Stomach (tissue), 4 donors: ENCODE measurements around the gene GGT6.

Source experiments
- EP300 ChIP-seq: sonication (generic); formaldehyde crosslinking; IDR thresholded peaks from one replicate; pipeline ENCODE4 v1.6.1; 2017; ENCODE audit warnings: antibody characterized with exemption
- POLR2A ChIP-seq, 4 donors: fragments of 450-650 bp; IDR thresholded peaks; one replicate each; pipeline ENCODE4 v1.6.1; 2016; ENCODE audit warnings: antibody characterized with exemption in 4 of 4, control low read depth in 2 of 4, mild to moderate bottlenecking in 1 of 4, moderate library complexity in 1 of 4
- POLR2AphosphoS5 ChIP-seq, 3 donors: sonication (generic); formaldehyde crosslinking; IDR thresholded peaks; one replicate each; pipeline ENCODE4 v1.6.1; 2016; ENCODE audit warnings: antibody characterized with exemption in 3 of 3
- TF ChIP-seq, protein P1 (sequence below), 7 experiments: fragments of 450-650 bp in 4 of 7; fragments of 200-600 bp in 3 of 7; sonication (generic) in 3 of 7; IDR thresholded peaks; one replicate each; pipeline ENCODE4 v1.5.1; 2016 to 2019; ENCODE audit warnings: antibody characterized with exemption in 7 of 7, control low read depth in 2 of 7, mild to moderate bottlenecking in 1 of 7

DNA sequence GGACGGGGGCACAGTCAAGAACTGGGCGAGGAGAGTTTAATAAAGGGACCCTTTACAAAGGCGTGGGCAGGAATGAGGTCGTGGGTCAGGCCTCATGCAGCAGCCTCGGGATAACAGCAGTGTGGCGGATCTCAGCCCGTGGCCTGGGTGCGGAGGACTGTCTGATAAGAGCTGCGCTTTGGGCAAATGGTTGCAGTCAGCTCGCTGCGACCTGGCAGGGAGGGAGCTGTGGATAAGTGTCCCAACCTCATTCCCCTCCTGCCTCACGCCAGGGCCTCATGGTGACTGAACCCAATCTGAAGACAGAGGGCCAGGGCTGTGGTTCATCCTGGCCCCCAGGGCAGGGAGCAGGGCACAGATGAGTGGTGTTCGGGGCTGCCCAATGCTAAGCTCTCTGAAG lies 37.6 kb upstream of the GGT6 start:
- no peak for TF ChIP-seq POLR2AphosphoS5 (IDR thresholded peaks at IDR 0.05)
- TF ChIP-seq, protein P1, sequence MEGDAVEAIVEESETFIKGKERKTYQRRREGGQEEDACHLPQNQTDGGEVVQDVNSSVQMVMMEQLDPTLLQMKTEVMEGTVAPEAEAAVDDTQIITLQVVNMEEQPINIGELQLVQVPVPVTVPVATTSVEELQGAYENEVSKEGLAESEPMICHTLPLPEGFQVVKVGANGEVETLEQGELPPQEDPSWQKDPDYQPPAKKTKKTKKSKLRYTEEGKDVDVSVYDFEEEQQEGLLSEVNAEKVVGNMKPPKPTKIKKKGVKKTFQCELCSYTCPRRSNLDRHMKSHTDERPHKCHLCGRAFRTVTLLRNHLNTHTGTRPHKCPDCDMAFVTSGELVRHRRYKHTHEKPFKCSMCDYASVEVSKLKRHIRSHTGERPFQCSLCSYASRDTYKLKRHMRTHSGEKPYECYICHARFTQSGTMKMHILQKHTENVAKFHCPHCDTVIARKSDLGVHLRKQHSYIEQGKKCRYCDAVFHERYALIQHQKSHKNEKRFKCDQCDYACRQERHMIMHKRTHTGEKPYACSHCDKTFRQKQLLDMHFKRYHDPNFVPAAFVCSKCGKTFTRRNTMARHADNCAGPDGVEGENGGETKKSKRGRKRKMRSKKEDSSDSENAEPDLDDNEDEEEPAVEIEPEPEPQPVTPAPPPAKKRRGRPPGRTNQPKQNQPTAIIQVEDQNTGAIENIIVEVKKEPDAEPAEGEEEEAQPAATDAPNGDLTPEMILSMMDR (IDR thresholded peaks at IDR 0.05) = no peak
- no peak for TF ChIP-seq EP300
- no peak for TF ChIP-seq POLR2A (IDR thresholded peaks at IDR 0.05)
